Liver (tissue), 9 donors: ENCODE measurements around the gene RASA3. TPM values are rescaled to one million over a fixed set of nuclear protein-coding genes. Genes with fewer than 3 reads are reported as not detected.

Source experiments
- DNase-seq: peaks from one replicate; pipeline ENCODE4 v3.0.0-alpha.2; 2017; ENCODE audit warnings: low spot score
- H3K27ac ChIP-seq, 2 donors: one replicate each; pipeline ENCODE4 v1.7.0; 2013; ENCODE audit warnings: inconsistent platforms in 2 of 2, low read length in 2 of 2, control low read depth in 1 of 2, low read depth in 1 of 2, mild to moderate bottlenecking in 1 of 2
- H3K27me3 ChIP-seq, 4 donors: one replicate each; pipeline versions ENCODE4 v1.6.1 to v1.7.0; 2013; ENCODE audit warnings: low read length in 3 of 4, inconsistent platforms in 1 of 4, mild to moderate bottlenecking in 1 of 4, moderate library complexity in 1 of 4; ENCODE audit not compliant: control insufficient read depth in 4 of 4, insufficient read depth in 4 of 4
- H3K36me3 ChIP-seq, 4 donors: one replicate each; pipeline versions ENCODE4 v1.6.1 to v1.7.0; 2013; ENCODE audit warnings: low read length in 3 of 4, mild to moderate bottlenecking in 3 of 4, low read depth in 1 of 4, moderate library complexity in 1 of 4; ENCODE audit not compliant: control insufficient read depth in 4 of 4, insufficient read depth in 3 of 4
- H3K4me1 ChIP-seq, 4 donors: one replicate each; pipeline versions ENCODE4 v1.6.1 to v1.7.0; 2013; ENCODE audit warnings: low read length in 3 of 4, mild to moderate bottlenecking in 3 of 4, moderate library complexity in 1 of 4; ENCODE audit not compliant: control insufficient read depth in 4 of 4, insufficient read depth in 4 of 4
- H3K4me3 ChIP-seq, 3 donors: one replicate each; pipeline versions ENCODE4 v1.6.1 to v1.7.0; 2013; ENCODE audit warnings: low read length in 3 of 3, control low read depth in 1 of 3, low read depth in 1 of 3, mild to moderate bottlenecking in 1 of 3
- H3K9ac ChIP-seq, 2 donors: one replicate each; pipeline ENCODE4 v1.7.0; 2013; ENCODE audit warnings: low read length in 2 of 2, mild to moderate bottlenecking in 2 of 2, moderate library complexity in 2 of 2, control low read depth in 1 of 2, low read depth in 1 of 2
- H3K9me3 ChIP-seq, 4 donors: one replicate each; pipeline versions ENCODE4 v1.6.1 to v1.7.0; 2013; ENCODE audit warnings: low read length in 3 of 4; ENCODE audit not compliant: control insufficient read depth in 4 of 4
- ATF3 ChIP-seq: IDR thresholded peaks from 2 replicates; pipeline ENCODE4 v1.6.1; 2016; ENCODE audit warnings: antibody characterized with exemption
- CTCF ChIP-seq: fragments of 150-350 bp; IDR thresholded peaks from 2 replicates; pipeline ENCODE4 v1.5.1; 2017; ENCODE audit warnings: improper control_type of control experiment, low read depth, low read length; ENCODE audit not compliant: missing input control
- EGR1 ChIP-seq, 2 donors: IDR thresholded peaks; 2 replicates each; pipeline ENCODE4 v1.6.1; 2016 to 2018; ENCODE audit warnings: antibody characterized with exemption in 2 of 2, low read depth in 2 of 2
- FOXA1 ChIP-seq: IDR thresholded peaks from 2 replicates; pipeline ENCODE4 v1.6.1; 2016; ENCODE audit warnings: antibody characterized with exemption
- FOXA2 ChIP-seq: IDR thresholded peaks from 2 replicates; pipeline ENCODE4 v1.6.1; 2016; ENCODE audit warnings: antibody characterized with exemption
- GABPA ChIP-seq, 2 donors: IDR thresholded peaks in 1 of 2; conservative IDR thresholded peaks in 1 of 2; 2 replicates each; pipeline ENCODE4 v1.6.1; 2016; ENCODE audit warnings: antibody characterized with exemption in 2 of 2, mild to moderate bottlenecking in 1 of 2, moderate library complexity in 1 of 2
- HNF4A ChIP-seq, 2 donors: conservative IDR thresholded peaks; 2 replicates each; pipeline ENCODE4 v1.6.1; 2016; ENCODE audit warnings: antibody characterized with exemption in 2 of 2, mild to moderate bottlenecking in 2 of 2
- HNF4G ChIP-seq: IDR thresholded peaks from 2 replicates; pipeline ENCODE4 v1.6.1; 2016; ENCODE audit warnings: antibody characterized with exemption
- JUND ChIP-seq, 2 donors: IDR thresholded peaks; 2 replicates each; pipeline ENCODE4 v1.6.1; 2016; ENCODE audit warnings: antibody characterized with exemption in 2 of 2
- NR2F2 ChIP-seq: IDR thresholded peaks from 2 replicates; pipeline ENCODE4 v1.6.1; 2016; ENCODE audit warnings: antibody characterized with exemption
- RAD21 ChIP-seq, 2 donors: IDR thresholded peaks; 2 replicates each; pipeline ENCODE4 v1.6.1; 2016; ENCODE audit warnings: antibody characterized with exemption in 2 of 2, mild to moderate bottlenecking in 2 of 2
- REST ChIP-seq: IDR thresholded peaks from 2 replicates; pipeline ENCODE4 v1.6.1; 2016; ENCODE audit warnings: antibody characterized with exemption, mild to moderate bottlenecking
- RXRA ChIP-seq, 2 donors: IDR thresholded peaks; 2 replicates each; pipeline ENCODE4 v1.6.1; 2017 to 2018; ENCODE audit warnings: antibody characterized with exemption in 2 of 2, mild to moderate bottlenecking in 1 of 2
- TAF1 ChIP-seq: conservative IDR thresholded peaks from 2 replicates; pipeline ENCODE4 v1.6.1; 2016; ENCODE audit warnings: antibody characterized with exemption, mild to moderate bottlenecking
- YY1 ChIP-seq: IDR thresholded peaks from 2 replicates; pipeline ENCODE4 v1.6.1; 2016; ENCODE audit warnings: antibody characterized with exemption, mild to moderate bottlenecking
- WGBS: extraction: QIAGEN DNeasy Blood & Tissue Kit; methylation state at CpG from one replicate; pipeline ENCODE4 v1.1.7; 2013; 5-methylcytosine and 5-hydroxymethylcytosine counted together
- polyA plus RNA-seq, 2 donors: library from polyadenylated mRNA; stranded (reverse) in 1 of 2; unstranded in 1 of 2; fragments of 200-250 nt in 1 of 2; fragments of >200 nt in 1 of 2; fragmentation: Nextera tagmentation in 1 of 2; extraction: Ambion mirVana in 1 of 2; gene quantifications; one replicate each; pipeline versions ENCODE4 v1.2.1 to v1.2.3, GENCODE V29; 2013 to 2015
- total RNA-seq, 2 donors: library from RNA; depleted of rRNA; stranded (reverse); fragments of >200 nt; gene quantifications; one replicate each; pipeline ENCODE4 v1.2.3, GENCODE V29; 2014
- donor health status: healthy.
- donor health status: healthy.
- donor health status: healthy.
- donor health status: healthy.
- donor health status: healthy.

The RASA3 gene
- total and polyA plus RNA-seq, 4 donors = 0.64 to 5.9 (median 3.8) TPM

GRCh38 chr13:114039471-114040141 lies 92.8 kb downstream of the RASA3 start:
- no peaks in the 10 kb centered on the region for H3K27me3 ChIP-seq
- H3K36me3 ChIP-seq = no peaks in the 10 kb centered on the region
- no peak overlapping the region for H3K4me3 ChIP-seq
- peaks cover 0 to 1% (median 0%) of the 10 kb centered on the region in 4 donors for H3K4me1 ChIP-seq
- no peak overlapping the region for H3K27ac ChIP-seq
- DNase-seq = no peak
- H3K9ac ChIP-seq = no peak overlapping the region
- TF ChIP-seq HNF4G (no peak), TAF1 (no peak), YY1 (no peak), FOXA2 (no peak), CTCF (no peak), GABPA (IDR thresholded peaks at IDR 0.05 in 1 of 2, conservative IDR thresholded peaks at IDR 0.05 in 1 of 2) (no peak)
- WGBS = 87% methylated on average over 26 of the region's 26 CpGs
- H3K9me3 ChIP-seq = no peaks in the 10 kb centered on the region

GRCh38 chr13:114038900-114039299 lies 93.5 kb downstream of the RASA3 start:
- Histone ChIP-seq H3K9ac (no peak overlapping the region), H3K27me3 (no peaks in the 10 kb centered on the region), H3K27ac (no peak overlapping the region), H3K4me1 (peaks cover 0 to 1% (median 0%) of the 10 kb centered on the region in 4 donors), H3K9me3 (no peaks in the 10 kb centered on the region), H3K36me3 (no peaks in the 10 kb centered on the region), H3K4me3 (no peak overlapping the region)
- TF ChIP-seq GABPA (IDR thresholded peaks at IDR 0.05 in 1 of 2, conservative IDR thresholded peaks at IDR 0.05 in 1 of 2) = no peak
- no peak for TF ChIP-seq FOXA1
- no peak for TF ChIP-seq HNF4G
- no peak for TF ChIP-seq NR2F2
- no peak for TF ChIP-seq CTCF
- no peak for TF ChIP-seq YY1
- no peak for TF ChIP-seq HNF4A (conservative IDR thresholded peaks at IDR 0.05)
- no peak for TF ChIP-seq REST
- no peak for TF ChIP-seq EGR1 (IDR thresholded peaks at IDR 0.05; ENCODE audit: low read depth in 2 of 2)
- no peak for TF ChIP-seq TAF1
- no peak for TF ChIP-seq RAD21 (IDR thresholded peaks at IDR 0.05)
- TF ChIP-seq RXRA (IDR thresholded peaks at IDR 0.05) = no peak
- TF ChIP-seq ATF3 = no peak
- TF ChIP-seq JUND (IDR thresholded peaks at IDR 0.05) = no peak
- 92% methylated on average over 14 of the region's 14 CpGs for WGBS
- DNase-seq = no peak
